HCT116 (cell line): ENCODE measurements around the gene CCDC116. TPM values are rescaled to one million over a fixed set of nuclear protein-coding genes. Genes with fewer than 3 reads are reported as not detected.
A peak's percentile ranks its signal among the peaks of the same experiment; 100 is the strongest.

Experiments
- ATAC-seq: fragments of 200-7000 bp; cut with Tn5 transposase; 2 replicates; pipeline ENCODE4 v1.9.1; 2020; ENCODE audit warnings: mild to moderate bottlenecking, moderate library complexity
- BruUV-seq: library from RNA; stranded (reverse); fragments of 400-500 nt; replicated peaks from 2 replicates; lab custom pipeline; 2021; lab: Mats Ljungman, UMichigan
- CTCF ChIA-PET: fragments of 300-600 bp; sonication (Branson Sonifier 250); formaldehyde crosslinking; loops from one replicate; lab custom pipeline; 2021; ENCODE audit warnings: antibody characterized with exemption; lab: Charles Lee
- POLR2A ChIA-PET: fragments of 300-600, 350-600 bp; sonication (Branson Sonifier 250); formaldehyde crosslinking; loops from one replicate; lab custom pipeline; 2021; ENCODE audit warnings: antibody characterized with exemption; lab: Charles Lee
- RAD21 ChIA-PET, 2 experiments: fragments of 300-600 bp; sonication (Branson Sonifier 250); formaldehyde crosslinking; loops; one replicate each; lab custom pipeline; 2023; ENCODE audit warnings: low total read pairs in 2 of 2; ENCODE audit not compliant: uncharacterized antibody in 2 of 2, unreplicated experiment in 2 of 2, low non-redundant PET in 1 of 2; lab: Charles Lee
- DNase-seq: peaks from one replicate; pipeline ENCODE4 v3.0.0-alpha.2; 2010; ENCODE audit warnings: low read depth, low spot score
- H2AFZ ChIP-seq: fragments of 200-600 bp; shearing (Covaris generic), sonication (generic); 2 replicates; pipeline ENCODE4 v1.6.1; 2017; ENCODE audit warnings: low read depth, mixed run types, mixed read lengths, antibody characterized with exemption, low read length; ENCODE audit not compliant: poor library complexity, severe bottlenecking
- H3K27ac ChIP-seq: 2 replicates; pipeline ENCODE4 v1.5.1; 2012; ENCODE audit warnings: low read depth, low read length
- H3K27me3 ChIP-seq: fragments of 200-600 bp; sonication (generic); 2 replicates; pipeline ENCODE4 v1.6.1; 2016; ENCODE audit warnings: mixed run types, low read length, mixed read lengths; ENCODE audit not compliant: insufficient read depth
- H3K36me3 ChIP-seq, 2 experiments: fragments of 200-500 bp in 1 of 2; fragments of 200-600 bp in 1 of 2; sonication (Bioruptor generic) in 1 of 2; sonication (generic) in 1 of 2; 2 replicates each; pipeline versions ENCODE4 v1.5.1 to v1.6.1; 2014 to 2016; ENCODE audit warnings: low read length in 2 of 2, inconsistent platforms in 1 of 2, mixed read lengths in 1 of 2, mixed run types in 1 of 2; ENCODE audit not compliant: insufficient read depth in 2 of 2, control insufficient read depth in 1 of 2
- H3K4me1 ChIP-seq, 2 experiments: fragments of 200-600 bp in 1 of 2; sonication (generic) in 1 of 2; 2 replicates each; pipeline versions ENCODE4 v1.5.1 to v1.6.1; 2012 to 2017; ENCODE audit warnings: low read length in 2 of 2, inconsistent platforms in 1 of 2, mild to moderate bottlenecking in 1 of 2, mixed read lengths in 1 of 2, mixed run types in 1 of 2, moderate library complexity in 1 of 2; ENCODE audit not compliant: insufficient read depth in 2 of 2, control insufficient read depth in 1 of 2
- H3K4me2 ChIP-seq: fragments of 200-600 bp; sonication (generic); 2 replicates; pipeline ENCODE4 v1.6.1; 2017; ENCODE audit warnings: mixed run types, low read length, mixed read lengths
- H3K4me3 ChIP-seq, 2 experiments: fragments of 200-600 bp in 1 of 2; sonication (generic) in 1 of 2; replicated peaks in 1 of 2; 2 replicates each; pipeline ENCODE4 v1.5.1; 2011 to 2016; ENCODE audit warnings: low read length in 2 of 2, control low read depth in 1 of 2, low read depth in 1 of 2, mild to moderate bottlenecking in 1 of 2, mixed read lengths in 1 of 2, mixed run types in 1 of 2
- H3K79me2 ChIP-seq: fragments of 200-600 bp; sonication (generic); 2 replicates; pipeline ENCODE4 v1.6.1; 2017; ENCODE audit warnings: mild to moderate bottlenecking, mixed run types, low read length, moderate library complexity, mixed read lengths; ENCODE audit not compliant: insufficient read depth
- H3K9ac ChIP-seq: fragments of 200-600 bp; sonication (generic); 2 replicates; pipeline ENCODE4 v1.6.1; 2016; ENCODE audit warnings: low read length, mixed read lengths
- H3K9me2 ChIP-seq: fragments of 200-600 bp; sonication (generic), shearing (Covaris generic); 2 replicates; pipeline ENCODE4 v1.6.1; 2017; ENCODE audit warnings: mixed run types, mild to moderate bottlenecking, moderate library complexity; ENCODE audit not compliant: insufficient read depth
- H3K9me3 ChIP-seq, 2 experiments: fragments of 200-500 bp in 1 of 2; fragments of 200-600 bp in 1 of 2; sonication (Bioruptor generic) in 1 of 2; sonication (generic) in 1 of 2; 2 replicates each; pipeline ENCODE4 v1.6.1; 2014 to 2017; ENCODE audit warnings: low read length in 2 of 2, mixed read lengths in 2 of 2, inconsistent platforms in 1 of 2, low read depth in 1 of 2, mild to moderate bottlenecking in 1 of 2, mixed run types in 1 of 2, moderate library complexity in 1 of 2; ENCODE audit not compliant: control insufficient read depth in 1 of 2, insufficient read depth in 1 of 2
- H4K20me1 ChIP-seq: fragments of 200-600 bp; sonication (generic), shearing (Covaris generic); 2 replicates; pipeline ENCODE4 v1.6.1; 2017; ENCODE audit warnings: mixed run types, mild to moderate bottlenecking, moderate library complexity; ENCODE audit not compliant: insufficient read depth
- CBX3 ChIP-seq: IDR thresholded peaks from 2 replicates; pipeline ENCODE4 v1.6.1; 2012; ENCODE audit warnings: low read depth
- EGR1 ChIP-seq: IDR thresholded peaks from 2 replicates; pipeline ENCODE4 v1.6.1; 2012; ENCODE audit warnings: low read depth
- ELF1 ChIP-seq: IDR thresholded peaks from 2 replicates; pipeline ENCODE4 v1.6.1; 2012; ENCODE audit warnings: low read depth, borderline replicate concordance
- ZFX ChIP-seq: fragments of 450-650 bp; IDR thresholded peaks from 2 replicates; pipeline ENCODE4 v1.6.1; 2017
- ZNF274 ChIP-seq: fragments of 200-500 bp; sonication (Bioruptor generic); IDR thresholded peaks from 2 replicates; pipeline ENCODE4 v1.6.1; 2014; ENCODE audit warnings: mild to moderate bottlenecking, low read depth, low read length, inconsistent platforms
- intact Hi-C: fragments of 100-400 bp; cut with micrococcal nuclease; formaldehyde crosslinking; loops from 2 replicates; pipeline ENCODE4 v1.10.0; 2022
- total RNA-seq: library from RNA; stranded (reverse); gene quantifications from one replicate; pipeline ENCODE4 v1.2.1, GENCODE V29; 2021; ENCODE audit not compliant: unreplicated experiment
- TF ChIP-seq, protein P1 (sequence below), 3 experiments: fragments of 200-600 bp in 1 of 3; sonication (generic) in 1 of 3; IDR thresholded peaks in 2 of 3; conservative IDR thresholded peaks in 1 of 3; 2 replicates each; pipeline ENCODE4 v1.5.1; 2012 to 2017; ENCODE audit warnings: low read depth in 2 of 3, low read length in 2 of 3, antibody characterized with exemption in 1 of 3, borderline replicate concordance in 1 of 3, control low read depth in 1 of 3, mild to moderate bottlenecking in 1 of 3, mixed read lengths in 1 of 3, mixed run types in 1 of 3, moderate library complexity in 1 of 3; ENCODE audit not compliant: insufficient read depth in 1 of 3
- TF ChIP-seq, protein P2 (sequence below): IDR thresholded peaks from 2 replicates; pipeline ENCODE4 v1.6.1; 2012
- TF ChIP-seq, protein P3 (sequence below): IDR thresholded peaks from 2 replicates; pipeline ENCODE4 v1.6.1; 2011; ENCODE audit warnings: mild to moderate bottlenecking, low read length, moderate library complexity; ENCODE audit not compliant: insufficient replicate concordance; ENCODE audit errors: extremely low read depth

The CCDC116 gene
- total RNA-seq, 1 experiment from 2014 or later = 0.66 TPM

DNA sequence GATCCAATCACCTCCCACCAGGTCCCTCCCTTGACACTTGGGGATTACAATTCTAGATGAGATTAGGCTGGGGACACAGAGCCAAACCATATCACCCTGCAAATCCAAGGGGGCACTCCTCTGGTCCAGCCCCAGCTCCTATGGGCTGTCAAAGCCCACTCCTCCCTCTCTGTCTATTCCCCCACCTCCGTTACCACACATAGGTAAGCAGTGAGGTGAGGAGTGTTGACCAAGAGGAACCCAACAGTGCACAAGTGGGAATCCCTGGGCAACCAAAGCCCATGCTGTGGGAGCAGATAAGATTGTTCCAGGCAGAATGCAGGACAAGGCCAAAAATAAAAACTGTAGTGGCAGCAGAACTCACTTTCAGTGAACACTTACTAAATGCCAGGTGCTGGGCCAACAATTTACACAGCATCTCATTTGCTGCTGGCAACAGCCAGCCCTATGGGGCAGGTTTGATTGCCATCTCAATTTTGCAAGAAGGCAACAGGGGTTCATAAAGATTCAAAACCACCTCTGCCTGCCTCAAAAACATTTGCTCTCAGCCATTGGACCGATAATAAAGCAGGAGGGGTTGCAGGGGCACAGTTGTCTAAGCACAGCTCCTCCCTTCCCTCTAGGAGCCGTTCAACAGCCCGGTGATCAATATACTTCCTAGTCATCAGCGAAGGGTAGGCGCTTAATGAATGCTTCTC is 18.4 kb downstream of the CCDC116 start:
- H3K27ac ChIP-seq = peak overlapping the region; percentile 73
- peak overlapping the region; percentile 92 for H3K4me2 ChIP-seq
- ATAC-seq (peak; percentile 12), DNase-seq (no peak)
- CTCF ChIA-PET = interaction anchor here (1.8 kb wide), 1 partner anchor 8 kb away, joined by 7 read pairs; no protein-coding TSS in a partner anchor
- RAD21 ChIA-PET = no interaction called here
- peak overlapping the region; percentile 67 to 83 for H3K4me3 ChIP-seq
- no TSS peak for BruUV-seq
- H4K20me1 ChIP-seq = peaks cover 5% of the 10 kb centered on the region; the same call in 1 of the 2 replicates
- TF ChIP-seq ZNF274 = no peak
- TF ChIP-seq, protein P1, sequence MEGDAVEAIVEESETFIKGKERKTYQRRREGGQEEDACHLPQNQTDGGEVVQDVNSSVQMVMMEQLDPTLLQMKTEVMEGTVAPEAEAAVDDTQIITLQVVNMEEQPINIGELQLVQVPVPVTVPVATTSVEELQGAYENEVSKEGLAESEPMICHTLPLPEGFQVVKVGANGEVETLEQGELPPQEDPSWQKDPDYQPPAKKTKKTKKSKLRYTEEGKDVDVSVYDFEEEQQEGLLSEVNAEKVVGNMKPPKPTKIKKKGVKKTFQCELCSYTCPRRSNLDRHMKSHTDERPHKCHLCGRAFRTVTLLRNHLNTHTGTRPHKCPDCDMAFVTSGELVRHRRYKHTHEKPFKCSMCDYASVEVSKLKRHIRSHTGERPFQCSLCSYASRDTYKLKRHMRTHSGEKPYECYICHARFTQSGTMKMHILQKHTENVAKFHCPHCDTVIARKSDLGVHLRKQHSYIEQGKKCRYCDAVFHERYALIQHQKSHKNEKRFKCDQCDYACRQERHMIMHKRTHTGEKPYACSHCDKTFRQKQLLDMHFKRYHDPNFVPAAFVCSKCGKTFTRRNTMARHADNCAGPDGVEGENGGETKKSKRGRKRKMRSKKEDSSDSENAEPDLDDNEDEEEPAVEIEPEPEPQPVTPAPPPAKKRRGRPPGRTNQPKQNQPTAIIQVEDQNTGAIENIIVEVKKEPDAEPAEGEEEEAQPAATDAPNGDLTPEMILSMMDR (IDR thresholded peaks at IDR 0.05 in 2 of 3, conservative IDR thresholded peaks at IDR 0.05 in 1 of 3; ENCODE audit: borderline replicate concordance in 1 of 3, insufficient read depth in 1 of 3, low read depth in 2 of 3, low read length in 2 of 3) = no peak
- TF ChIP-seq, protein P2, sequence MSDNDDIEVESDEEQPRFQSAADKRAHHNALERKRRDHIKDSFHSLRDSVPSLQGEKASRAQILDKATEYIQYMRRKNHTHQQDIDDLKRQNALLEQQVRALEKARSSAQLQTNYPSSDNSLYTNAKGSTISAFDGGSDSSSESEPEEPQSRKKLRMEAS = no peak
- TF ChIP-seq ZFX = no peak
- TF ChIP-seq EGR1 = no peak
- TF ChIP-seq, protein P3, sequence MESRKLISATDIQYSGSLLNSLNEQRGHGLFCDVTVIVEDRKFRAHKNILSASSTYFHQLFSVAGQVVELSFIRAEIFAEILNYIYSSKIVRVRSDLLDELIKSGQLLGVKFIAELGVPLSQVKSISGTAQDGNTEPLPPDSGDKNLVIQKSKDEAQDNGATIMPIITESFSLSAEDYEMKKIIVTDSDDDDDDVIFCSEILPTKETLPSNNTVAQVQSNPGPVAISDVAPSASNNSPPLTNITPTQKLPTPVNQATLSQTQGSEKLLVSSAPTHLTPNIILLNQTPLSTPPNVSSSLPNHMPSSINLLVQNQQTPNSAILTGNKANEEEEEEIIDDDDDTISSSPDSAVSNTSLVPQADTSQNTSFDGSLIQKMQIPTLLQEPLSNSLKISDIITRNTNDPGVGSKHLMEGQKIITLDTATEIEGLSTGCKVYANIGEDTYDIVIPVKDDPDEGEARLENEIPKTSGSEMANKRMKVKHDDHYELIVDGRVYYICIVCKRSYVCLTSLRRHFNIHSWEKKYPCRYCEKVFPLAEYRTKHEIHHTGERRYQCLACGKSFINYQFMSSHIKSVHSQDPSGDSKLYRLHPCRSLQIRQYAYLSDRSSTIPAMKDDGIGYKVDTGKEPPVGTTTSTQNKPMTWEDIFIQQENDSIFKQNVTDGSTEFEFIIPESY = no peak
- no peak for TF ChIP-seq CBX3
- TF ChIP-seq ELF1 = no peak
- H3K36me3 ChIP-seq = peaks cover 3 to 14% of the 10 kb centered on the region in 2 experiments; a peak in 3 of 4 replicates
- H3K4me1 ChIP-seq = peaks cover 7 to 21% of the 10 kb centered on the region in 2 experiments
- no peaks in the 10 kb centered on the region for H3K9me2 ChIP-seq
- H3K27me3 ChIP-seq = no peaks in the 10 kb centered on the region
- peak overlapping the region; percentile 97 for H2AFZ ChIP-seq
- H3K79me2 ChIP-seq = peaks cover 8% of the 10 kb centered on the region; the same call in 1 of the 2 replicates
- H3K9ac ChIP-seq = peak overlapping the region; percentile 83
- intact Hi-C loops = loop anchor here (5.0 kb wide), 1 partner anchor 216 kb away; the partner anchor contains the start of gene MAPK1
- H3K9me3 ChIP-seq = no peaks in the 10 kb centered on the region
- POLR2A ChIA-PET = interaction anchor here (0.8 kb wide), 1 partner anchor 9 kb away, joined by 4 read pairs; the partner anchor contains the start of gene SDF2L1
